ENCODE results near the gene CD209.

The CD209 gene

DNA sequence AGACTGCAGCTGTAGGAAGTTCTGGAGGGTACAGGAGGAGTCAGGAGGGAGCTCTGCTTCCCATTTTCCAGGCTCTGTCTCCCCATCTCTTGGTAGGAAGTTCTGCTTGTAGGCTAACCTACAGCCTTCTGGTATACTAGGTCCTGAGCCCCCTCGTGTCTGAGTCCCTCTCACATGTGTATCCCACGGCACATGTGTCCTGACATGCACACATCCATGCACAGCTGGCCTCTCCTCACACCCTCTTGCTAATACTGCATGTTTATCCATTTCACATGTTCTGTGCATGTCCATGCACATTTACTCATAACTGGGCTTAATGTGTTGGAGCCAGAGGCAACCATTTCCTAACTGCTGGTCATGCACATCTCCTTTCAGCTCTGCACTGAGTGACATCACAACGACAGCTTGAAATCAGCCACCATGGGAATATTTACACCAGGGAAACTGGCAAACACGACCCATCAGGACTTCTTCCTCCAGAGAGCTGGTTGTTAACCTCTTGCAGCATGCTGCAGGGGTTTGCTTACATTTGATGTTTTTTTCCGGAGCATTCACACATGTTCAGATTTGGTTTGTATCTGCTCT is 3.0 kb downstream of the CD209 start:
- no peak overlapping the region for H3K4me3 ChIP-seq (ENCODE audit: severe bottlenecking)
- no peak for TF ChIP-seq CTCF (IDR thresholded peaks at IDR 0.05; ENCODE audit: poor library complexity, severe bottlenecking)
- H3K27ac ChIP-seq (ENCODE audit: poor library complexity, severe bottlenecking) = no peak overlapping the region
- H3K27me3 ChIP-seq (ENCODE audit: insufficient read depth, poor library complexity, severe bottlenecking) = no peaks in the 10 kb centered on the region
- ATAC-seq (ENCODE audit: low read depth) = no peak
- H3K4me1 ChIP-seq (ENCODE audit: insufficient read depth, poor library complexity, severe bottlenecking) = no peaks in the 10 kb centered on the region
- no peaks in the 10 kb centered on the region for H3K9me3 ChIP-seq (ENCODE audit: severe bottlenecking)
- DNase-seq (ENCODE audit: low spot score) = no peak
- no peaks in the 10 kb centered on the region for H3K36me3 ChIP-seq (ENCODE audit: low read depth)

- DNase-seq (ENCODE audit: low spot score) (no peak), ATAC-seq (ENCODE audit: low read depth) (no peak)
- Histone ChIP-seq H3K4me3 (ENCODE audit: severe bottlenecking) (no peak overlapping the region), H3K4me1 (ENCODE audit: insufficient read depth, poor library complexity, severe bottlenecking) (no peaks in the 10 kb centered on the region), H3K9me3 (ENCODE audit: severe bottlenecking) (no peaks in the 10 kb centered on the region), H3K27ac (ENCODE audit: poor library complexity, severe bottlenecking) (no peak overlapping the region), H3K36me3 (ENCODE audit: low read depth) (no peaks in the 10 kb centered on the region), H3K27me3 (ENCODE audit: insufficient read depth, poor library complexity, severe bottlenecking) (no peaks in the 10 kb centered on the region)
- TF ChIP-seq CTCF (IDR thresholded peaks at IDR 0.05; ENCODE audit: poor library complexity, severe bottlenecking) = no peak
Measured at GRCh38 chr19:7743425-7743841, 3.9 kb downstream of the CD209 start.

GRCh38 chr19:7742991-7743390 is 4.3 kb downstream of the CD209 start:
- Histone ChIP-seq H3K27me3 (ENCODE audit: insufficient read depth, poor library complexity, severe bottlenecking) (no peaks in the 10 kb centered on the region), H3K9me3 (ENCODE audit: severe bottlenecking) (no peaks in the 10 kb centered on the region), H3K27ac (ENCODE audit: poor library complexity, severe bottlenecking) (no peak overlapping the region), H3K4me1 (ENCODE audit: insufficient read depth, poor library complexity, severe bottlenecking) (no peaks in the 10 kb centered on the region), H3K4me3 (ENCODE audit: severe bottlenecking) (no peak overlapping the region), H3K36me3 (ENCODE audit: low read depth) (no peaks in the 10 kb centered on the region)
- TF ChIP-seq CTCF (IDR thresholded peaks at IDR 0.05; ENCODE audit: poor library complexity, severe bottlenecking) = no peak
- DNase-seq (ENCODE audit: low spot score) (no peak), ATAC-seq (ENCODE audit: low read depth) (no peak)

DNA sequence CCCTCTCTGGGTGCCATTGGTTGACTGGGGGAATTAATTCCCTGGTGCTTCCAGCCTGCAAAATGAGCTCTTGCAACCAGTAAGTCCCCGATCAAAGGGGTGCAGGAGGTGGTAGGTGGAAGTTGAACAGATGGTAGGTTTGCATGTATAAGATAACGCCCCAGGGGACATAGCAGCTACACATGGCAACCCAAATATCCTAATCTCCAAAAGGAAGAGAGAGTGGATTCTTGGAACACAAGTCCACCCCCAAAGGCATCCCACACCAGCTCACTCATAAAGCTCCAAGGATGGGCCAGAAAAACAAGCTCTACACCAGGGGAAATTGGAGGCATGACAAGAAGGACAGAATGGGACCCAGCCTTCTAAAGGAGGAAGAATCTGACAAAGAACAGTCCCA is 4.8 kb downstream of the CD209 start:
- DNase-seq (ENCODE audit: low spot score) = no peak
- Histone ChIP-seq H3K9me3 (ENCODE audit: severe bottlenecking) (no peaks in the 10 kb centered on the region), H3K36me3 (ENCODE audit: low read depth) (no peaks in the 10 kb centered on the region), H3K27ac (ENCODE audit: poor library complexity, severe bottlenecking) (no peak overlapping the region), H3K27me3 (ENCODE audit: insufficient read depth, poor library complexity, severe bottlenecking) (no peaks in the 10 kb centered on the region), H3K4me1 (ENCODE audit: insufficient read depth, poor library complexity, severe bottlenecking) (no peaks in the 10 kb centered on the region), H3K4me3 (ENCODE audit: severe bottlenecking) (no peak overlapping the region)
- no peak for TF ChIP-seq CTCF (IDR thresholded peaks at IDR 0.05; ENCODE audit: poor library complexity, severe bottlenecking)
- no peak for ATAC-seq (ENCODE audit: low read depth)

GRCh38 chr19:7740682-7741054 is 6.7 kb downstream of the CD209 start:
- no peak overlapping the region for H3K4me3 ChIP-seq (ENCODE audit: severe bottlenecking)
- H3K27me3 ChIP-seq (ENCODE audit: insufficient read depth, poor library complexity, severe bottlenecking) = no peaks in the 10 kb centered on the region
- no peak overlapping the region for H3K27ac ChIP-seq (ENCODE audit: poor library complexity, severe bottlenecking)
- no peak for TF ChIP-seq CTCF (IDR thresholded peaks at IDR 0.05; ENCODE audit: poor library complexity, severe bottlenecking)
- H3K4me1 ChIP-seq (ENCODE audit: insufficient read depth, poor library complexity, severe bottlenecking) = no peaks in the 10 kb centered on the region
- DNase-seq (ENCODE audit: low spot score) = no peak
- ATAC-seq (ENCODE audit: low read depth) = no peak
- H3K36me3 ChIP-seq (ENCODE audit: low read depth) = no peaks in the 10 kb centered on the region
- no peaks in the 10 kb centered on the region for H3K9me3 ChIP-seq (ENCODE audit: severe bottlenecking)
